Sigmoid colon (tissue), 4 donors: ENCODE measurements around the gene HNRNPU.

Experiments
- EP300 ChIP-seq, 4 donors: sonication (generic); formaldehyde crosslinking; IDR thresholded peaks; one replicate each; pipeline ENCODE4 v1.6.1; 2017; ENCODE audit warnings: antibody characterized with exemption in 4 of 4
- POLR2A ChIP-seq, 2 donors: fragments of 450-650 bp; IDR thresholded peaks; one replicate each; pipeline ENCODE4 v1.6.1; 2016; ENCODE audit warnings: antibody characterized with exemption in 2 of 2, mild to moderate bottlenecking in 2 of 2, moderate library complexity in 2 of 2
- POLR2AphosphoS5 ChIP-seq, 4 donors: sonication (generic); formaldehyde crosslinking; IDR thresholded peaks; one replicate each; pipeline ENCODE4 v1.6.1; 2017; ENCODE audit warnings: antibody characterized with exemption in 4 of 4
- TF ChIP-seq, protein P1 (sequence below), 4 experiments: fragments of 450-650 bp in 3 of 4; fragments of 200-600 bp in 1 of 4; IDR thresholded peaks; one replicate each; pipeline ENCODE4 v1.5.1; 2016 to 2019; ENCODE audit warnings: antibody characterized with exemption in 4 of 4, mild to moderate bottlenecking in 3 of 4, moderate library complexity in 2 of 4

DNA sequence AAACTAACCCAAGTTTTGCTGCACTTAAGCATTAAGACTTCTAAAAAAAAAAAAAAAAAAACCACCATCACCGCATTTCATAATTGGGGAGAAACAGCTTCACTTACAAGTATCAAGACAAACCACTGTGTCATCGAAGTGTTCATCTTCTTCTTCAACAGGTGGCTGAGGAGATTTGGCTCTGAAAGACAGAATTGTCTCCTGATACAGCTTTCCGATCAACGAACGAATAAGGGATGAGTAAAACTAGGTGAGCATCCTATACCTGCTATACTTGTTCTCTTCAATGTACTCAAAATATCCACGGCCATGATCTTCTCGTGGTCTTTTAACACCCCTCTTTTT, 2.0 kb downstream of the HNRNPU start:
- TF ChIP-seq, protein P1, sequence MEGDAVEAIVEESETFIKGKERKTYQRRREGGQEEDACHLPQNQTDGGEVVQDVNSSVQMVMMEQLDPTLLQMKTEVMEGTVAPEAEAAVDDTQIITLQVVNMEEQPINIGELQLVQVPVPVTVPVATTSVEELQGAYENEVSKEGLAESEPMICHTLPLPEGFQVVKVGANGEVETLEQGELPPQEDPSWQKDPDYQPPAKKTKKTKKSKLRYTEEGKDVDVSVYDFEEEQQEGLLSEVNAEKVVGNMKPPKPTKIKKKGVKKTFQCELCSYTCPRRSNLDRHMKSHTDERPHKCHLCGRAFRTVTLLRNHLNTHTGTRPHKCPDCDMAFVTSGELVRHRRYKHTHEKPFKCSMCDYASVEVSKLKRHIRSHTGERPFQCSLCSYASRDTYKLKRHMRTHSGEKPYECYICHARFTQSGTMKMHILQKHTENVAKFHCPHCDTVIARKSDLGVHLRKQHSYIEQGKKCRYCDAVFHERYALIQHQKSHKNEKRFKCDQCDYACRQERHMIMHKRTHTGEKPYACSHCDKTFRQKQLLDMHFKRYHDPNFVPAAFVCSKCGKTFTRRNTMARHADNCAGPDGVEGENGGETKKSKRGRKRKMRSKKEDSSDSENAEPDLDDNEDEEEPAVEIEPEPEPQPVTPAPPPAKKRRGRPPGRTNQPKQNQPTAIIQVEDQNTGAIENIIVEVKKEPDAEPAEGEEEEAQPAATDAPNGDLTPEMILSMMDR (IDR thresholded peaks at IDR 0.05): no peak
- TF ChIP-seq POLR2A (IDR thresholded peaks at IDR 0.05) (peak in 1 of 2 donors; percentile 8), POLR2AphosphoS5 (IDR thresholded peaks at IDR 0.05) (no peak), EP300 (IDR thresholded peaks at IDR 0.05) (no peak)
